ENCODE results near the gene CCSAP. TPM values are rescaled to one million over a fixed set of nuclear protein-coding genes. Genes with fewer than 3 reads are reported as not detected.
A peak's percentile ranks its signal among the peaks of the same experiment; 100 is the strongest.

The CCSAP gene
- total RNA-seq, 1 donor from 2014 or later: 2.5 TPM

DNA sequence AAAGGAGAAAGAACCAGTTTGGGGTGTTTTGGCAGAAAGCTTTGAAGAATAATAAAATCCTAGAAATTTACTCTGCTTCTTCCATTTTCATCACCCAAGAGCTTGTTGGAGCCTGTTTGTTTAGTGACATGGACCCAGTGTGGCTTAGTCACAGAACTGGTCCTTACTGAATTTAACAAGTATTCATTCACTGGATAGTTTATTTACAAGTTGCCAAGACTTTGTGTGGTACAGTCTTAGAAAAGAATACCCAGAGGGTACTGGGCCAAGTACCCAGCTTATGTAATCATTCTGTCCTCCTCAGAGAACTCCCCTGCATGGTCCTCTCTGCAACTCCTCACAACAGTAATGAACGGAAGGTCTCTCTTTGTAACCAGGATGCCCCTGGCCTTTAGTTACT is 55.6 kb downstream of the CCSAP start:
- H3K36me3 ChIP-seq: peaks cover 23% of the 10 kb centered on the region
- no peaks in the 10 kb centered on the region for H3K27me3 ChIP-seq (ENCODE audit: low read depth)
- no peak overlapping the region for H3K4me3 ChIP-seq
- DNase-seq: no peak
- H3K4me1 ChIP-seq: peaks cover 29% of the 10 kb centered on the region
- no peaks in the 10 kb centered on the region for H3K9me3 ChIP-seq (replicated peaks)
- intact Hi-C loops (cut with micrococcal nuclease): no loop called here
- no peak for TF ChIP-seq CTCF (IDR thresholded peaks at IDR 0.05; ENCODE audit: borderline replicate concordance)
- no peak overlapping the region for H3K27ac ChIP-seq (replicated peaks)

GRCh38 chr1:229286099-229286766 is 56.6 kb downstream of the CCSAP start:
- no peak overlapping the region for H3K4me3 ChIP-seq
- H3K27me3 ChIP-seq (ENCODE audit: low read depth): no peaks in the 10 kb centered on the region
- H3K9me3 ChIP-seq (replicated peaks): no peaks in the 10 kb centered on the region
- intact Hi-C loops (cut with micrococcal nuclease): no loop called here
- no peak for DNase-seq
- H3K36me3 ChIP-seq: peaks cover 20% of the 10 kb centered on the region
- TF ChIP-seq CTCF (IDR thresholded peaks at IDR 0.05; ENCODE audit: borderline replicate concordance): no peak
- H3K4me1 ChIP-seq: peaks cover 38% of the 10 kb centered on the region
- no peak overlapping the region for H3K27ac ChIP-seq (replicated peaks)

- Histone ChIP-seq H3K4me1 (peaks cover 45% of the 10 kb centered on the region), H3K4me3 (no peak overlapping the region), H3K36me3 (peaks cover 12% of the 10 kb centered on the region), H3K27me3 (ENCODE audit: low read depth) (no peaks in the 10 kb centered on the region), H3K9me3 (replicated peaks) (no peaks in the 10 kb centered on the region), H3K27ac (replicated peaks) (no peak overlapping the region)
- DNase-seq: no peak
- no peak for TF ChIP-seq CTCF (IDR thresholded peaks at IDR 0.05; ENCODE audit: borderline replicate concordance)
- intact Hi-C loops (cut with micrococcal nuclease): no loop called here
These were observed 57.4 kb downstream of the CCSAP start for GRCh38 chr1:229285440-229285839.

DNA sequence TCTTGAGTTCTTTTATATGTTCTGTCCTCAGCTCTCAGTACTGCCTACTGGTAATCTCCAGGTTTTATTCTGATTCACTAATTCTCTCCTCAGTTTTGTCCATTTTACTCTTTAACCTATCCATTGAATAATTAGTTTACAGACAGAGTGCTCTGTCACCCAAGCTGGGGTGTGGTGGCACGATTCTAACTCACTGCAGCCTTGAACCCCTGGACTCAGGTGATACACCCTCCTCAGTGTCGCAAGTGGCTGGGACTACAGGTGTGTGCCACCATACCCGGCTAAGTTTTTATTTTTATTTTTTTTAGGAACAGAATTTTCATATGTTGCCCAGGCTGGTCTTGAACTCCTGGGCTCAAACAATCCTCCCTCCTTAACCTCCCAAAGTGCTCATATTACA is 58.0 kb downstream of the CCSAP start:
- Histone ChIP-seq H3K9me3 (replicated peaks) (no peaks in the 10 kb centered on the region), H3K4me3 (no peak overlapping the region), H3K4me1 (peaks cover 51% of the 10 kb centered on the region), H3K27me3 (ENCODE audit: low read depth) (no peaks in the 10 kb centered on the region), H3K36me3 (peaks cover 9% of the 10 kb centered on the region), H3K27ac (replicated peaks) (no peak overlapping the region)
- DNase-seq: no peak
- TF ChIP-seq CTCF (IDR thresholded peaks at IDR 0.05; ENCODE audit: borderline replicate concordance): no peak
- intact Hi-C loops (cut with micrococcal nuclease): no loop called here

GRCh38 chr1:229283183-229283611 is 59.6 kb downstream of the CCSAP start:
- TF ChIP-seq CTCF (IDR thresholded peaks at IDR 0.05; ENCODE audit: borderline replicate concordance): no peak
- Histone ChIP-seq H3K4me3 (no peak overlapping the region), H3K9me3 (replicated peaks) (no peaks in the 10 kb centered on the region), H3K27me3 (ENCODE audit: low read depth) (no peaks in the 10 kb centered on the region), H3K4me1 (peaks cover 65% of the 10 kb centered on the region), H3K36me3 (no peaks in the 10 kb centered on the region), H3K27ac (replicated peaks) (peak overlapping the region; percentile 5)
- intact Hi-C loops (cut with micrococcal nuclease): no loop called here
- no peak for DNase-seq

Measured in left ventricle myocardium inferior (tissue), 1 donor.